GM12873 (cell line): ENCODE measurements around the gene CAMK2N2.

Experiments
- CTCF ChIP-seq: IDR thresholded peaks from 2 replicates; pipeline ENCODE4 v1.5.1; 2012; ENCODE audit warnings: low read depth, mild to moderate bottlenecking, moderate library complexity, low read length, control low read depth; ENCODE audit not compliant: insufficient read depth; ENCODE audit errors: missing control alignments

CAMK2N2 gene

GRCh38 chr3:184261270-184261853 is at the start of gene CAMK2N2:
Gene CAMK2N2, minus strand, starts transcription at chr3:184261553. Its CDS starts 268 bp downstream, at chr3:184261285.
- no peak for TF ChIP-seq CTCF

DNA sequence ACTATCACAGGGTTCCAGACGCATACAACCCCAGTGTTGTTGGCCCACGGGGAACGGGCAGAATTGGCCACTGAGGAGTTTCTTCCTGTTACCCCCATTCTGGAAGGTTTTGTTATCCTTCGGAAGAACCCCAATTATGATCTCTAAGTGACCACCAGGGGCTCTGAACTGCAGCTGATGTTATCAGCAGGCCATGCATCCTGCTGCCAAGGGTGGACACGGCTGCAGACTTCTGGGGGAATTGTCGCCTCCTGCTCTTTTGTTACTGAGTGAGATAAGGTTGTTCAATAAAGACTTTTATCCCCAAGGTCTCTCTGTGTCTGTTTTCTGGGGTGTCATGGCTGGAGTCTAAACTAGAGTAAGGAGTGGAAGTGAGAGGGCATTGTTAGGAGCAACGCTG is 47.4 kb upstream of the CAMK2N2 start:
- no peak for TF ChIP-seq CTCF

- no peak for TF ChIP-seq CTCF
Measured at GRCh38 chr3:184307915-184308314, 46.6 kb upstream of the CAMK2N2 start.

- no peak for TF ChIP-seq CTCF
Measured at GRCh38 chr3:184306341-184306972, 45.1 kb upstream of the CAMK2N2 start.

DNA sequence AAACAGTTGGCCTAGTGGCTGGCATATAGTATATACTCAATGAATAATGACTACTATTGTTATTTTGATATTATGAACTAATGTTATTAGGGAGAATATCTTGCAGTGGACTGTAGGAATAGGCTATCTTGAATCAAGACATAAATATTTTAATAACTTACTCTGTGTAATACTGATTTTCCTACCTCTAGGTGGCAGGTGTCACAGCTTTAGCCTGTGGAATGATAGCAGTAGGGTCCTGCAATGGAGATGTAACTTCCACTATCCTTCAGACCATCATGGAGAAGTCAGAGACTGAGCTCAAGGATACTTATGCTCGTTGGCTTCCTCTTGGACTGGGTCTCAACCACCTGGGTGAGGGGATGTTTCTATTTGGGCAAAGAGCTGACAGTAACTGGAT is 44.2 kb upstream of the CAMK2N2 start:
- peak; percentile 27 for TF ChIP-seq CTCF

- no peak for TF ChIP-seq CTCF
Measured at GRCh38 chr3:184300378-184300720, 39.0 kb upstream of the CAMK2N2 start.

DNA sequence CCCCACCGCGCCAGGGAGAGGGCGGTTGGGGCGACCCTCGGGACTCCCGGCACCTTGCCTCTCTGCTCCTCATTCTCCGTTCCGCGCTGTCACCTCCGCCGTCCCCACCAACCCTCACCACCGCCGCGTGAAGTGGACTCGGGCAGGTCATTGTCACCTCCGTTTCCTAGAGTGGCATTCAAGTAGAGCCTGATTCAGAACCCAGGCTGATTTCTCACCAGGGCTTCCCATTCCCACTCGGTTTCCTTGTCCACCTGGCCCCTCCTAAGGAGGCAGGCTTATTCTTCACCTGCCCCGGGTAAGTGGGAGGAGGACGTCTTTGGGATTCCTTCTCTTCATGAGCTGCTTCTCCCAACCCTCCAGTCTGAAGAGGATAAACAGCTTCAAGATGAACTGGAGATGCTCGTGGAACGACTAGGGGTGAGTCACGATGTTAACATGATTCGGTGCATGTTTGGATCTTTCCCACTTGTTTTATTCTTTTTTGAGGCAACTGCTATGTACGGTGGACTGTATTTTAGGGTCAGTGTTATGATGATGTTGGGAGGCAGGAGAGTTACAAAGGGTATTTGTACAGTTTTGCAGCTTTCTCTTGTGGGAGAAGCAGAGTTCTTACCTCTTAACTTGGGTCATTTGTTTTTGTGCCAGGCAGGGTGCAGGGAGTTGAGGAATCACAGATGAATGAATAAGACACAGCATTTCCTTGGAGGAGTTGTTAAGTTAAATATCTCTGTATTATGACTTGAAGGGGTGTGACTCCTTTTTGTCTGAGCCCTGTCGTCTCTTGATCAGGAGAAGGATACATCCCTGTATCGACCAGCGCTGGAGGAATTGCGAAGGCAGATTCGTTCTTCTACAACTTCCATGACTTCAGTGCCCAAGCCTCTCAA is 38.4 kb upstream of the CAMK2N2 start:
- no peak for TF ChIP-seq CTCF
